GM08714 (cell line): Measurements from ENCODE around the gene ENAH.

Experiments used
- H3K4me3 ChIP-seq: fragments of 200-500 bp; sonication (Bioruptor generic); 2 replicates; pipeline ENCODE4 v1.5.1; 2014; ENCODE audit warnings: mild to moderate bottlenecking, low read length, inconsistent platforms
- ZNF274 ChIP-seq: IDR thresholded peaks from 2 replicates; pipeline ENCODE4 v1.6.1; 2012; ENCODE audit warnings: mild to moderate bottlenecking, low read depth, low read length

Gene ENAH

GRCh38 chr1:225554216-225554812 lies 98.6 kb downstream of the ENAH start:
- no peak for TF ChIP-seq ZNF274
- no peak overlapping the region for H3K4me3 ChIP-seq

- H3K4me3 ChIP-seq = no peak overlapping the region
- TF ChIP-seq ZNF274 = no peak
Measured at GRCh38 chr1:225549821-225550220, 103.1 kb downstream of the ENAH start.

GRCh38 chr1:225548140-225548857 lies 104.6 kb downstream of the ENAH start:
- no peak overlapping the region for H3K4me3 ChIP-seq
- no peak for TF ChIP-seq ZNF274

GRCh38 chr1:225545649-225546048 lies 107.3 kb downstream of the ENAH start:
- no peak for TF ChIP-seq ZNF274
- H3K4me3 ChIP-seq = no peak overlapping the region

GRCh38 chr1:225544924-225545323 lies 108.0 kb downstream of the ENAH start:
- no peak for TF ChIP-seq ZNF274
- no peak overlapping the region for H3K4me3 ChIP-seq

GRCh38 chr1:225544263-225544662 lies 108.7 kb downstream of the ENAH start:
- TF ChIP-seq ZNF274 = no peak
- H3K4me3 ChIP-seq = no peak overlapping the region

GRCh38 chr1:225543350-225543749 lies 109.6 kb downstream of the ENAH start:
- no peak for TF ChIP-seq ZNF274
- no peak overlapping the region for H3K4me3 ChIP-seq

GRCh38 chr1:225541383-225541782 lies 111.5 kb downstream of the ENAH start:
- H3K4me3 ChIP-seq = no peak overlapping the region
- no peak for TF ChIP-seq ZNF274

- no peak overlapping the region for H3K4me3 ChIP-seq
Measured at GRCh38 chr1:225539575-225539974, 113.3 kb downstream of the ENAH start.

GRCh38 chr1:225539069-225539468 lies 113.9 kb downstream of the ENAH start:
- no peak overlapping the region for H3K4me3 ChIP-seq
- TF ChIP-seq ZNF274 = no peak

More at GRCh38 chr1:225539575-225539974, 113.3 kb downstream of the ENAH start:
- TF ChIP-seq ZNF274 = no peak

- no peak for TF ChIP-seq ZNF274
- no peak overlapping the region for H3K4me3 ChIP-seq
Measured at GRCh38 chr1:225537554-225538251, 115.2 kb downstream of the ENAH start.

- no peak overlapping the region for H3K4me3 ChIP-seq
- no peak for TF ChIP-seq ZNF274
Measured at GRCh38 chr1:225535280-225535679, 117.6 kb downstream of the ENAH start.

GRCh38 chr1:225534772-225535171 lies 118.2 kb downstream of the ENAH start:
- no peak for TF ChIP-seq ZNF274

GRCh38 chr1:225534135-225534534 lies 118.8 kb downstream of the ENAH start:
- no peak for TF ChIP-seq ZNF274
- H3K4me3 ChIP-seq = no peak overlapping the region

More at GRCh38 chr1:225534772-225535171, 118.2 kb downstream of the ENAH start:
- no peak overlapping the region for H3K4me3 ChIP-seq

- H3K4me3 ChIP-seq = no peak overlapping the region
Measured at GRCh38 chr1:225533238-225533637, 119.7 kb downstream of the ENAH start.

More at GRCh38 chr1:225533238-225533637, 119.7 kb downstream of the ENAH start:
- TF ChIP-seq ZNF274 = no peak
